ENCODE data around the gene RAG1. TPM values are rescaled to one million over a fixed set of nuclear protein-coding genes. Genes with fewer than 3 reads are reported as not detected.

Gene RAG1
- total RNA-seq, 1 experiment from 2014 or later: 0.23 TPM

GRCh38 chr11:36586543-36586942 lies 18.7 kb downstream of the RAG1 start:
- Histone ChIP-seq H3K27me3 (replicated peaks; ENCODE audit: control insufficient read depth, insufficient read depth, low read length) (no peaks in the 10 kb centered on the region), H3K9me3 (0 out of 2 replicates have a peak, but pooled peaks cover 4% of the 10 kb centered on the region), H3K36me3 (ENCODE audit: control insufficient read depth, insufficient read depth, low read length) (no peaks in the 10 kb centered on the region), H3K4me3 (ENCODE audit: low read depth, low read length) (no peak overlapping the region), H3K4me1 (no peaks in the 10 kb centered on the region)
- Mint-ChIP-seq H3K36me3 (ENCODE audit: insufficient read depth, unreplicated experiment) (no peaks in the 10 kb centered on the region), H3K4me1 (ENCODE audit: low read depth, unreplicated experiment) (no peaks in the 10 kb centered on the region), H3K9me3 (ENCODE audit: unreplicated experiment) (no peaks in the 10 kb centered on the region), H3K4me3 (ENCODE audit: unreplicated experiment) (no peak overlapping the region), H3K27ac (ENCODE audit: unreplicated experiment) (no peak overlapping the region), H3K27me3 (ENCODE audit: insufficient read depth, unreplicated experiment) (peaks cover 13% of the 10 kb centered on the region)
- CTCF ChIA-PET: no interaction called here
- no peak for DNase-seq
- intact Hi-C loops (cut with micrococcal nuclease; ENCODE audit: unreplicated experiment): no loop called here
- no TSS peak for BruUV-seq (replicated peaks)
- POLR2A ChIA-PET: no interaction called here
- TF ChIP-seq CTCF (IDR thresholded peaks at IDR 0.05; ENCODE audit: insufficient read depth in 1 of 2, low read depth in 1 of 2, low read length in 1 of 2, severe bottlenecking in 1 of 2, unreplicated experiment in 1 of 2): no peak

GRCh38 chr11:36588099-36588498 lies 20.3 kb downstream of the RAG1 start:
- H3K4me1 Mint-ChIP-seq (ENCODE audit: low read depth, unreplicated experiment): no peaks in the 10 kb centered on the region
- H3K4me3 ChIP-seq (ENCODE audit: low read depth, low read length): no peak overlapping the region
- H3K9me3 Mint-ChIP-seq (ENCODE audit: unreplicated experiment): no peaks in the 10 kb centered on the region
- intact Hi-C loops (cut with micrococcal nuclease; ENCODE audit: unreplicated experiment): no loop called here
- H3K36me3 Mint-ChIP-seq (ENCODE audit: insufficient read depth, unreplicated experiment): no peaks in the 10 kb centered on the region
- no peak overlapping the region for H3K4me3 Mint-ChIP-seq (ENCODE audit: unreplicated experiment)
- no peaks in the 10 kb centered on the region for H3K27me3 ChIP-seq (replicated peaks; ENCODE audit: control insufficient read depth, insufficient read depth, low read length)
- CTCF ChIA-PET: no interaction called here
- H3K27ac Mint-ChIP-seq (ENCODE audit: unreplicated experiment): no peak overlapping the region
- BruUV-seq (replicated peaks): no TSS peak
- no peaks in the 10 kb centered on the region for H3K9me3 ChIP-seq
- no peak for TF ChIP-seq CTCF (IDR thresholded peaks at IDR 0.05; ENCODE audit: insufficient read depth in 1 of 2, low read depth in 1 of 2, low read length in 1 of 2, severe bottlenecking in 1 of 2, unreplicated experiment in 1 of 2)
- H3K4me1 ChIP-seq: no peaks in the 10 kb centered on the region
- POLR2A ChIA-PET: no interaction called here
- no peak for DNase-seq
- no peaks in the 10 kb centered on the region for H3K36me3 ChIP-seq (ENCODE audit: control insufficient read depth, insufficient read depth, low read length)
- peaks cover 16% of the 10 kb centered on the region for H3K27me3 Mint-ChIP-seq (ENCODE audit: insufficient read depth, unreplicated experiment)

GRCh38 chr11:36590513-36590912 lies 22.7 kb downstream of the RAG1 start:
- Mint-ChIP-seq H3K9me3 (ENCODE audit: unreplicated experiment) (no peaks in the 10 kb centered on the region), H3K4me3 (ENCODE audit: unreplicated experiment) (no peak overlapping the region), H3K27me3 (ENCODE audit: insufficient read depth, unreplicated experiment) (peaks cover 13% of the 10 kb centered on the region), H3K27ac (ENCODE audit: unreplicated experiment) (no peak overlapping the region), H3K36me3 (ENCODE audit: insufficient read depth, unreplicated experiment) (no peaks in the 10 kb centered on the region), H3K4me1 (ENCODE audit: low read depth, unreplicated experiment) (no peaks in the 10 kb centered on the region)
- Histone ChIP-seq H3K36me3 (ENCODE audit: control insufficient read depth, insufficient read depth, low read length) (no peaks in the 10 kb centered on the region), H3K4me1 (peaks cover 5% of the 10 kb centered on the region; the same call in 1 of the 2 replicates), H3K4me3 (ENCODE audit: low read depth, low read length) (no peak overlapping the region), H3K27me3 (replicated peaks; ENCODE audit: control insufficient read depth, insufficient read depth, low read length) (no peaks in the 10 kb centered on the region), H3K9me3 (no peaks in the 10 kb centered on the region)
- intact Hi-C loops (cut with micrococcal nuclease; ENCODE audit: unreplicated experiment): no loop called here
- TF ChIP-seq CTCF (IDR thresholded peaks at IDR 0.05; ENCODE audit: insufficient read depth in 1 of 2, low read depth in 1 of 2, low read length in 1 of 2, severe bottlenecking in 1 of 2, unreplicated experiment in 1 of 2): no peak
- DNase-seq: no peak
- CTCF ChIA-PET: no interaction called here
- POLR2A ChIA-PET: no interaction called here
- no TSS peak for BruUV-seq (replicated peaks)
